SK-N-MC (cell line): ENCODE results near the gene VSTM1.

Source experiments
- EZH2 ChIP-seq: fragments of 200-600 bp; sonication (generic); IDR thresholded peaks from one replicate; pipeline ENCODE4 v1.6.1; 2017; ENCODE audit warnings: antibody characterized with exemption
- FOXP2 ChIP-seq: optimal IDR thresholded peaks from 2 replicates; pipeline ENCODE3; 2011; ENCODE audit warnings: mild to moderate bottlenecking, moderate library complexity; ENCODE audit not compliant: insufficient read depth; ENCODE audit errors: extremely low read length, control extremely low read depth
- POLR2AphosphoS5 ChIP-seq: IDR thresholded peaks from 2 replicates; pipeline ENCODE4 v1.6.1; 2012; ENCODE audit warnings: mild to moderate bottlenecking, low read depth, low read length, borderline replicate concordance

DNA sequence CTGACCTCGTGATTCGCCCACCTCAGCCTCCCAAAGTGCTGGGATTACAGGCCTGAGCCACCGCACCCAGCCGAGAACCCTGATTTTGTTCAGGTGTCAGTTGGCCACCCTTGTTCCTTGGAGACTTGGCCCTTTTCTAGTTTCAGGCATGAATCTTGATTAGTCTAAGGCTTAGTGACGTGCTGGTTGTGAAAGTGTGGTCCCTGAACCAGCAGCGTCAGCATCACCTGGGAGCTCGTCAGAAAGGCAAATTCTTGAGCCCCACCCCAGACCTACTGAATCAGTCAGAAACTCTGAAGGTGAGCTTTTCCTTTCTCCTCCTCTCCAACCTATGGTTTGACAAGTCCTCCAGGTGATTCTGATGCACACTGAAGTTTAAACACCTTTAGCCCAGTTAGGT is 37.0 kb downstream of the VSTM1 start:
- TF ChIP-seq POLR2AphosphoS5 (no peak), EZH2 (no peak), FOXP2 (no peak)
